HT-29 (cell line): ENCODE data around the gene DAD1. TPM values are rescaled to one million over a fixed set of nuclear protein-coding genes. Genes with fewer than 3 reads are reported as not detected.
"Not testable (repeated sequence)": the region's sequence is repeated elsewhere in the genome, so short reads cannot be mapped to it uniquely, and the experiment has no call there.

Source experiments
- DNase-seq: peaks from one replicate; pipeline ENCODE4 v3.0.0-alpha.2; 2015; ENCODE audit warnings: low spot score
- total RNA-seq: library from RNA; depleted of rRNA; stranded (reverse); fragments of >200 nt; shearing (Covaris generic); gene quantifications from 2 replicates; pipeline ENCODE4 v1.2.3, GENCODE V29; 2014

Gene DAD1
- total RNA-seq, 1 experiment from 2014 or later = 111 TPM

DNA sequence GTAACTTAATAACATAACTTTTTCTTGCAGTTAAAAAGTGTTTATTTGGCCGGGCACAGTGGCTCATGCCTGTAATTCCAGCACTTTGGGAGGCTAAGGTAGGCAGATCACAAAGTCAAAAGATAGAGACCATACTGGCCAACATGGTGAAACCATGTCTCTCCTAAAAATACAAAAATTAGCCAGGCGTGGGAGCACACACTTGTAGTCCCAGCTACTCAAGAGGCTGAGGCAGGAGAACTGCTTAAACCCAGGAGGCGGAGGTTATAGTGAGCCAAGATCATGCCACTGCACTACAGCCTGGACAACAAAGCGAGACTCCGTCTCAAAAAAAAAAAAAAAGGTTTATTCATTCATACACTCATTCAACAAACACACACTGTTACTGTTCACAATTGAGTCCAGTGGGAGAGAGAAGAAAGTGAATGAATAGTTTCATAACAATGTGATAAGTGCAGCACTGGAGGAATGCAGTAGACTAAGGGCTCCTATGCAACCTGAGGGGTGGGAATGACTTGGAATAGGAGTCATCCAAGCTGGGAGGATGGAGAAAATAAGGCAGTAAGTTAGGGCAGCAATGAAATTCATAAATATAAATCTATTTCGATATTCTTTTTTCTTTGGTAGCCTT, 19.8 kb downstream of the DAD1 start:
- DNase-seq = no peak

DNA sequence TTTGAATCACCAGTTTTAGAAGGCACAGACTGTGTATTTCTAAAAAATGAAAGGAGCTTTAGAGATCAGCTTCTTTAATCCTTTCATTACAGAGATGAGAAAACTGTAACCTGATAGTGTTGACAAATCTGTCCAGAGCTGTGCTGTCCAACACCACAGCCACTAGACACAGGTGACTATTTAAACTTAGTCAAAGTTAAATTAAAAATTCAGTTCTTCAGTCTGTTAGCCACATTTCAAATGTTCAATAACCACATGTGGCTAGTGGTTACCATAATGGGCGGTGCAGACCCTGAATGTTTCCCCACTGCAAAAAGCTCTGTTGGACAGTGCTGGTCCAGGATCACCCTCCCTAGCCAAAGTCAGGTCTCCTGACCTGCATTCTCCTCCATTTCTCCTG, 21.6 kb downstream of the DAD1 start:
- DNase-seq = no peak

DNA sequence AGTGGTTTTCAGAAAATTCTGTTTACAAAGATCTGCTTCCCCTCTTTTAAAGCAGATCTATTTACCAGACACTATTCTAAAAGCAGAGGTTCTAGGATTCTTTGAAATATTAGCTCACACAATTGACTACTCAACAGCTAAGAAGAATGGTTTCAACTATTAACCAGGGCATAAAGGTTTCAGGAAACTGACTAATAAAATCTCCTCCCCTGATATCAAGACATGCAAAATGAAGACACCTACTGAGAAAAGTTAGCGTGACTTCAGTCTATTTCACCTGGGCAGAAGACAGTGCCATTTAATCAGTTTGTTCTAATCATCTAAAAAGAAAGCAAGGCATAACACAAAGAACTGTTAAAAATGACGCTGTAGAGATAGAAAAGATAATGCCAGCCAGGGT, 22.2 kb downstream of the DAD1 start:
- no peak for DNase-seq

DNA sequence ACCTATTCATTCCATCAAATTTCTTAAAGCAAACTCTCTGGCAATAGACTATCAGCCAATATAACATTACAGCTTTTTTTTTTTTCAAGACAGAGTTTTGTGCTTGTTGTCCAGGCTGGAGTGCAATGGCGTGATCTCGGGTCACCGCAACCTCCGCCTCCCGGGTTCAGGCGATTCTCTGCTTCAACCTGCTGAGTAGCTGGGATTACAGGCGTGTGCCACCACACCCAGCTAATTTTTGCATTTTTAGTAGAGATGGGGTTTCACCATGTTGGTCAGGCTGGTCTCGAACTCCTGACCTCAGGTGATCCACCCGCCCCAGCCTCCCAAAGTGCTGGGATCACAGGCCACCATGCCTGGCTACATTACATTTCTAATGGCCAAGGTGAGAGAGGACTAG, 22.8 kb downstream of the DAD1 start:
- not testable (repeated sequence) for DNase-seq

DNA sequence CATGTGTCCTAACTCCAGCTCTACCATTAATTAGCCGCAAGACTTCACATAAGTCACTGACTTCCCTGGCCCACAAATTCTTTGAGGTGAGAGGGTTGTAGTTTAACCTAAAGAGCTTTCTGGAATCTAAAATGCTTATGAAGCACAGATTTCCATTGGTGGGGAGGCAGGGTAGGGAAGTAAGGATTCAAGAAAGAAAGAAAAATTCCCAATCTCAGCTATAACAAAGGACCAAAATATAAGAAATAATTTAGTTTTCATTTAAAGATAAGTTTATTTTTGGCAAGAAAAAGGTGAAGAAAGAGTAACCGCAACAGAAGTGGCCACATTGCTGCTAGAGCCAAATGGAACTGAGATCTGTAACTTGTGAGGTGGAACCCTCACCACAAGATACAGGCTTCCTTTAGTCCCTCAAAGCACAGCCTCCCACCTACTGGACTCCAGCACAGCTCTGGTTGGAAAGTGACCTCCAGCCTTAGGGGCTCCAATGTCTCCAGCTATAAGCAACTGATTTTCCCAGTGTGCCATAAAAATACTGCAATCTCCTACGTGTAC, 23.6 kb downstream of the DAD1 start:
- DNase-seq = no peak

DNA sequence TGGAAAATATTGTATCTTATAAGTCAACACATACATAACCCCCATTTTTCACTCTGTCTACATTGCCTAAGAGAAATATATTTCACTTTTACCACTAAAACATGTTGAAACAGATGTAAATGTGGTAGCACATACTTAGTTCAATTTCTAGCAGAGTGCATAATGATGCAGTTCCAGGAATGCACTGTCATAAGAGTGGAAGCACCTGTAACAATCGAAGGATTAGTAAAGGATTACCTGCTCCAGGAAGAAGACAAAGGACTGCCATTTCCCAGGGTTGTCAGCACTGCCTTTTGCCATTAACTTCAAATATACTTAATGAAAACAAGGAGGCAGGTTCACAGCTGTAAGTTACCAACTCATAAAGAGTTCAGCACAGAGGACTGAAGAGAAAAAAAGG, 24.6 kb downstream of the DAD1 start:
- no peak for DNase-seq

DNA sequence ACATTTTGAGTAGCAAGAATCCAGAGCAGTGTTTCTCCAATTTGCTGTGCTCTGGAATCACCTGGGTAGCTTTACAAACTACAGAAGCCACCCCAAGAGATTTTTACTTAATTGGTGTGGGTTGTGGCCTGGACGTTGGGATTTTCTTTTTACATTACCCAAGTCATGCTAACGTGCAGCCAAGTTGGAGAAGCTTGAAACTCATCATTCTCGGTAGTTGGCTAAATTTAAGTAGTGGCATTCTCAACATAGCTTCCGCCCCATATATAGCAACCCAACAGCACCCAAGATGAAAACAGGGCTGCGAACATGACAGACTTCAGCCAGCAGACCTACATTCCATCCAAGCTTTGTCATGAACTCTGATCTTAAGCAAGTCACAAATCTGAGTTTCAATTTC, 25.0 kb downstream of the DAD1 start:
- DNase-seq = no peak

DNA sequence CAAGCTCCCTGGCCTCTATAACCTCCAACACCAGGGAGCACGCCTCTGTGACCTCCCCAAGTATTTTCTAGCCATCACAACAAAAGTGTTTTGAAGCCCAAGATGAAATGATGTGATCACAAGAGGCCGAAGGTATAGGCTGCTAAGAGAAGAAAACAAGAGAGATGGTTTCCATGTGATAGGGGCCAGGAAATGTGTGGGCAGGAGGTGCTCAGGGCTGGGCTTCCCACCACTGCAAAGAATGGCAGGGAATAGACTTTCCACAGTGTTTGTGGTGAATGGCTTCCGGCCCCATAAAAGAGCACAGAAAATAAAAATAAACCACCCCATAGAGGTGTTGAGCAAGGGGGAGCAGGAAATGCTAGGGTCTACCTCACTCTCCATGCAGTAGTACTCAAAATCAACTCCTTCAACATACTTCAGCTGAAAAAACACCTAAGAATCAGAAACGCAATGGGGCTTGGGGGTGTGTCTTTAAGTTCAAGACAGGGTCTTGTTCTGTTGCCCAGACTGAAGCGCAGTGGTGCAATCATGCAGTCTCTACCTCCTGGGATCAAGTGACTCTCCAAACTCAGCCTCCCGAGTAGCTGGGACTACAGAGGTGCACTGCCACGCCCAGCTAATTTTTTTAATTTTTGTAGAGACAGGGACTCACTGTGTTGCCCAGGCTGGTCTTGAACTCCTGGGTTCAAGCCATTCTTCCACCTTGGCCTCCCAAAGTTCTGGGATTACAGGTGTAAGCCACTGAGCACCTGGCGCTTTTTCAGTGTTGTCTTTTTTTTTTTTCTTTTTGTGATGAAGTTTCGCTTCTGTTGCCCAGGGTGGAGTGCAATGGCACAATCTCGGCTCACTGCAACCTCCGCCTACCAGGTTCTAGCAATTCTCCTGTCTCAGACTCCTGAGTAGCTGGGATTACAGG, 27.1 kb downstream of the DAD1 start:
- DNase-seq = peak; percentile 56

DNA sequence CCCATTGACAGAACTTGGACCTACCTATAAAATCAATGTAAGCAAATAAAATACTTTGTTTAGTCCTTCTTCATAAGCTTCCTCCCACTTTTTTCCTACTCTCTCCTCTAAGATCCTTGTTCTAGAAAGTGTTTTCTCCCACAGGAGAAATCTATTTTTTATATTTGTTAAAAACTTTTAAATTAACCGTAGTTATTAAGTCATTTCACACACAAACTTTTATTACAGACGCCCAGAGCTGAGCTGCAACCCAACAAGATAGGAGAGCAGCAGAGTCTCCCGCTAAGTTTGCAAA, 27.7 kb downstream of the DAD1 start:
- no peak for DNase-seq

DNA sequence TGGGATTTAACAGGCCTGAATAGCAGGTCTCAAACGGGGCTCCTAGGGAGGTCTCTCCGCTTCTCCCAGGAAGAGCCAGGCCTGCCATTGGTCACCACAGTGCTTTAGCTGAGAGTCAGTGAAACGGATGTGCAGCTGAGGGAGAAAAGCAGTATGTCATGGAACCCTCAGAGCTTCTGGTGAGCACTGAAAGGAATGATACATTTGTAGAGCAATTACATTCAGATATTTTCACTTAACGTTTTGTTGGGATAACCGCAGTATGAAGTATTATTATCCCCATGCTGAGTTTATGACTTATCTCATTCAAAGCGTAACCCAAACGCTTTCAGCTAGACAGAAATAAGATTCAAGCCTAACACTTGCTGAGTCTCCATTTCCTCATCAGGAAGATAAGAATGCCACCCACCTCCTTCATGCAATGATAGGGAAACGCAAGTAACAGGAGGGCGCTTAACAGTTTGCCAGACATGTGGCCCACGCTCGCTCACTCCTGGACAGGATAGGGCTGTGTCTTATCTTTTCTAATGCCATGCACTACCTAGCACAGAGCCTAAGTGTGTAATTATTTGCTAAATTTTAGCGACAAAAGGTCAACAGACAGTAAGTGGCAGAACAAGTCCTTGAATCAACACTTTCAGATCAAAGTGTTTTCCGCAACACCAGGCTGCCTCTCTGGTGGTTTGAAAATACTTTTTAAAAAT, 28.2 kb downstream of the DAD1 start:
- peak; percentile 82 for DNase-seq

DNA sequence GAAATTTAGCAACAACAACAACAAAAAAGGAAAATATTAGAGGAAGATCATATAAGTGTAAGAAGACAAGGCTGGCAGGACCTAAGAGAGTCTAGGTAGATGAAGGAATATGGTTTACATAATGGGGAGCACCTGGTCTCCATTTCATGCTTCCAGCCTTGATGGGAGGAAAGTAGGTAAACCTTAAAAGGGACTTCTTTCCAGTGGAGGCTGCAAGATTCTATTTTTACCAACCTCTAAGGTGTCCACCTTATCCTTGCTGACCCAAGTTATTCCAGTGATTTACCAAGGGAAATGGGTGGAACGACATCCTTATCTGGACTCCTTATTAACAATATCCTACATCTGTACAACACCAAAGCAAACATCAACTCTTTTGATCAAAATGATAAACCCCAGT, 30.0 kb downstream of the DAD1 start:
- DNase-seq = no peak

DNA sequence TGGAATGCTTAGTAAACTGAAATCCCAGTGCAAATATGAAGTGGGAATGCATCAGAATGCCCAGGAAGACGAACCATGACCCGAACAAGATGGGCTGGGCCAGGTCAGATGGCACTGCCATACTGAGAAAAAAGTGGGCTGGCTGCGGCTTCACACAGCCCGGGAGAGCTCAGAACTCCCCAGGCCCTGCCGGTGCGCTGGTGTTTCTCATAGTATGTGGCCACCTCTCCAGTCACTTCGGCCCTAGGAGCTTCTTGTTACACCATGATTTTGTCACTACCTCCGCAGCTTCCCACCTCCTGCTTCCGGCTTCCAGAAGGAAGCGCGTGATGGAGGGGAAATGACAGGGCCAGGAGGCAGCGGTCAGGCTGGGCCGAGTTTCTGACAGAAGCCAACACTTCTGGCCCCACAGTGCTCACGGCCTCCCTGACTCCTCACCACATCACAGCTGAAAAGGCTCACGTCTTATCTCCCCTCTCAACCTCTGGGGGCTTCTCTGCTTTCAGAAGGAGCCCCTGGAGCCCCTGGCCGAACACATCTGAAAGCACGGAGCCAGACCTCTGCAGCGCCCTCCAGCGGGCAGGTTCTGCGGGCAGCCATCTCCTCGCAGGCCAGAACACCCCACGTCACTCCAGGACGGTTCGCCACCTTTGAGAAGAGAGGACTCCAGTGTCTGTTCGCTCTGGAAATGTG, 30.7 kb downstream of the DAD1 start:
- no peak for DNase-seq

DNA sequence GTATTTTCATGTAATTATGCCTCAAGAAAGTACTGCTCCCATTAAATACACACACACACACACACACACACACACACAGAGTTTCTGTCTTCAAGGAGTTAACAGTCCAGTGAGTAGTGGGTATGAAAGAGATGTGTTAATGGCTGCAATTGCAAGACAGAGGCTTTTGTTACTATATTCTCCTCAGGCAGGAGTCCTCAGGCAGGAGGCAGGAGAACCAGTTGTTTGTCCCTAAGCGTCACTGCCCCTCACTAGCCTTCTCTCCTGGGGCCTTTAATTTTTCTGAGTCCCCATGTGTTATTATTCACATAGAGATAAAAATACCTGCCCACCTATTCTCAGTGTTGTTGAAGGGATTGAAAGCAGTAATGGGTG, 31.2 kb downstream of the DAD1 start:
- DNase-seq = peak; percentile 4

DNA sequence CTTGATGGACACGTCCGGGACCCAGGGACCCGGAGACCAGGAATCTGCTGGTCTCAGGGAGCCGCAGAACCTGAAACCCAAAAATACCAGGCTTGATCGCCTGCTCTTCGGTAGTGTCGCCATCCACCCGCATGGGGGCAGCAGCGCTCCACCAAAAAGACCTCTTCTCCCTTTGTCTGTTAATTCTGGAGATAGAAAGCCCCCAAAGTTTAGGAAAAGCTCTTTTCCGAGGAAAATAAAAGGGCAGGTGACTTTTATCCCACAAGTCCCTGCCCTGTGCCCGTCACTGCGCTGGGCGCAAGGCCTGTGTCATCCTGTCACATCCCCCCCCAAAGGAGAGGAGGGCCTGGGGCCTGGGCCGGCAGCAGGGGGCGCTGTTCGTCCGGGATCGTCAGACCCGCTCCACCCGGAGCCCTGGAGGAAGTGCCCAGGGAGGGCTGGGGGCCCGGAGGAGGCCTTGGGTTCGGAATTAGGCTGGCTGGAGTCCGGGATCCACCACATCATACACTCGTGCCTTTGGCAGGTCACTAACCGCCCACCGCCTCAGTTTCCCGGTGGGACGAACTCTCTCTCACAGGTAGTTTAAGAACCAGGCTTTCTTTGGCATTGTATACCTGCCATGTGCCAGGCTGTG, 31.9 kb downstream of the DAD1 start:
- peak; percentile 79 for DNase-seq

DNA sequence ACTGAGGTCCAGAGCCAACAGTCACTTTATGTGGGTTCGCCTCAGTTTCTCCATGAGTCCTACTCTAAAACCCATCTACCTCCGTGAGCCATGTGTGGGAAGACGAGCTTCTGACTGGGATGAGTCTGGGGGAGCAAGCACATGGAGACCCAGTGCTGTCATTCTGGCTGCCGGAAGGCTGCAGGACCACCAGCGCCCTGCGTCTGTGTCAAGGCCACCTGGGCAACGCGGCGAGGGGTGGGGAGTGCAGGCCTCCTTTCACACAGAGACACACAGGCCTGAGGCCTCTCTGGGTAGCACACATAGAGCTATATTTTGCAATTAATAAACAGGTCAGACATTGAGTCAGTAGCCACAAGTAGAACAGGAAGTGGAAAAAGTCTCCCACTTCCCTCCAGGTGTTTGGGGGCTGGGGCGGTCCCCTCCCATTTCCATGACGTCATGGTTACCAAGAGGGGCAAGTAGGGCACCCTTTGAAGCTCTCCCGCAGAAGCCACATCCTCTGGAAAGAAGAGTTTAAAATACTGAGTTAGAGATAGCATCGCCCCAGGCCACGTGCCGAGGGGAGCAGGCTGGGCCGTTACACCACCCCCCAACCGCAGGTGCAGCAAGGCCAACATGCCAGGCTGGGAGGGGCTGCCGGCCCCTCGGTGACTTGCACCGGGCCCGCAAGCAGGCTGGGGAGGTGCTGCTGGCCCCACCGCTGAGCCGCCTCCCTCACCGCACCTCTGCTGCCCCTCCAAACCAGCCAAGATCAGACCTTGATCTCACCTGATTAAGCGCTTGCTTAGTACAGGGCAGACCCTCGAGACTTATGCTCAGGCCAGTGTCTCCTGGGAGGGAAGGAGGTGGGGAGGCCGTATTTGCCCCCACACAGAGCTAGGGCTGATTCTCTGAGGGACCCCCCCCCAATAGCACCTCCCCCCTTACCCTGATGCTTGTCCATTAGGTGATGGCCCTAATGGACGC, 32.7 kb downstream of the DAD1 start:
- DNase-seq = peak; percentile 41

DNA sequence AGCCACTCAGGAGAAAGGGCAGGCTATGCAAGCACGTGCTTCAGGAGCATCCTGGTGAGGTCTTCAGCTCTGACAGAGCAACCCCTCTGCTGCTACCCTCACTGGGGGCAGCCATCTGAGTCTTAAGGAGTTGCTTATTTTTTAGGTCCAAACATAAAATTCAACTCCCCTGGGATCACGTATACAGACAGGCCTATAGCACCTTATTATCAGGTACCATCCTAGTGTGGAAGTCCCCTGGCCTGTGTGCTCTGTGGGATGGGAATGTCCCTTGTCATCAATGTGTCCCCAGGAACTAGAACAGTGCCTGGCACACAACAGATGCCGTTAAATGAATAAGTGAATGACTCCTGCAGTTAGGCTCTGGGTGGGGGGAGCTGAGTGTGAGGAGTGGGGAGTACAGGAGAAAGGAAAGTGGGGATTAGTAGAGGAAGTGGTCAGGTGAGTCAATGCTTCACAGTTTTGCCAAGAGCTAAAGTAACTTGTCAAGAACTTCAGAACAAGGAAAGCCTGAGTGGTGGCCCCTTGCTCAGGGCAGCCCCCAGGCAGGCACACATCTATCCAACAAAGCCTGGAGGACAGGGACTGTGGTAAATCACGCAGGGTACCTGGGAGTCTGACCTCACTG, 33.5 kb downstream of the DAD1 start:
- no peak for DNase-seq

DNA sequence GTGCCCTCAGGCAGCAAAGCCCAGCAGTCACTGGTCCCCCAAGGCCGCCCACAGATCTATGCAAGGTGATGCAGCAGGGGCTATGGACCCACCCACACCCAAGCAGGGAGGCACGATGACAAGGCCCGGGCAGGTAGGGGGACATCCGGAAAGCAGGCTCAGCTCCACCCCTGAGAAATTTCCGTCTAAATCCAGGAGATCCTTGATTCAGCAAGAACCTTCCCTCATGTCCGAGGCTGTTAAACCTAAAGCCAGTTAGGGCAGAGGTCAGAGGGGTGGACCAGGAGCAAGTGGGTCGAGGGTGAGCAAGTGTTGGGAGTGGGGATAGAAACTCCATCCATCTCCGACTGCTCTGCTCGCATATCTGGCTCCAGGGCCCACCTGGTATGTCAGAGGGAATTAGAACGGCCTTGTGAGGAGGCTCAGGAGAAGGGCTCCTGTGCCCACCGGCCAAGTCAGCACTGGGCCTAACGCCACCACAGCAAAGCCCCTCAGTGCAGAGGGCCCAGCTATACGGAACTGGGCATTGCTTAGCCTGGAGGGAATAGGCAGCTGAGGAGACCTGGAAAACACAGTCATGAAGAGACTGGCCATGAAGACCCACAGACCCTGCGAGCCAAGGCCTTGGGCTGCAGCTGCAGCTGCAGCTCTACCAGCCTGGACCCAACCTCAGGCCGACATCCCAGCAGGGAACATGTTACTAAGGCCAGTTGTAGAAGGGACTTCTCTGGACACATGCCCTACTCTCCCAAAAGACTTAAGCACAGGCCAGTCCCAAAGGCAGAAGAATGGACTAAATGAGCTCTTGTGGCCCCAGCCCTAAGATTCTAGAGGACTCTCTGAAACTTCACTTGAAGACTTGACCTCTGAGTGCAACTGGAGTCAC, 34.3 kb downstream of the DAD1 start:
- DNase-seq = no peak

DNA sequence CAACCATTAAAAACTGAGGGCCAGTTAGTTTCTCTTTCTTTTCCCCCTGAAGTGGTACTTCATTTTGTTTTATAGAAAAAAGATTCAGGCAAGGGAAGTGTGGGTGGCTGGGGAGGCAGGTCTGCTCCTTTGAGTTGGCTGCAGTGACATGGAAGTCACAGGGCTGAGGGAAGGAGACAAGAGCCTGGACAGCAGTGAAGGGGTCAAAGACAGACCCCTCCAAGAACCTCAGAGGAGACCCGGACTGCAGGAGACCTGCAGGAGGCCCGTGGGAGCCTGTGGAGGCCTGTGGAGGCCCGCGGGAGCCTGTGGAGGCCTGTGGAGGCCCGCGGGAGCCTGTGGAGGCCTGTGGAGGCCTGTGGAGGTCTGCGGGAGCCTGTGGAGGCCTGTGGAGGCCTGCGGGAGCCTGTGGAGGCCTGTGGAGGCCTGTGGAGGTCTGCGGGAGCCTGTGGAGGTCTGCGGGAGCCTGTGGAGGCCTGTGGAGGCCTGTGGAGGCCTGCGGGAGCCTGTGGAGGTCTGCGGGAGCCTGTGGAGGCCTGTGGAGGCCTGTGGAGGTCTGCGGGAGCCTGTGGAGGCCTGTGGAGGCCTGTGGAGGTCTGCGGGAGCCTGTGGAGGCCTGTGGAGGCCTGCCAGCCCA, 35.0 kb downstream of the DAD1 start:
- DNase-seq = not testable (repeated sequence)
